SK-N-SH treated with all-trans-retinoic acid at 6 μM for 48 hours (cell line): ENCODE measurements around the gene MRPS6.

Source experiments
- ATAC-seq: fragments of 200-7000 bp; cut with Tn5 transposase; 3 replicates; pipeline ENCODE4 v1.9.1; 2020; ENCODE audit warnings: mild to moderate bottlenecking, moderate library complexity
- ARNTL ChIP-seq: fragments of 450-650 bp; formaldehyde crosslinking; IDR thresholded peaks from 2 replicates; pipeline ENCODE4 v1.5.0; 2020; ENCODE audit warnings: low read depth, mild to moderate bottlenecking, moderate library complexity, borderline replicate concordance
- BACH2 ChIP-seq: fragments of 250-450 bp; sonication (Bioruptor Pico); IDR thresholded peaks from 2 replicates; pipeline ENCODE4 v1.9.0; 2021; ENCODE audit warnings: mild to moderate bottlenecking, borderline replicate concordance
- CSDC2 ChIP-seq: fragments of 250-450 bp; sonication (Bioruptor Pico); IDR thresholded peaks from 2 replicates; pipeline ENCODE4 v1.5.0; 2020; ENCODE audit warnings: mild to moderate bottlenecking, moderate library complexity
- ESRRG ChIP-seq: fragments of 250-450 bp; sonication (Bioruptor Pico); IDR thresholded peaks from 2 replicates; pipeline ENCODE4 v1.6.1; 2021; ENCODE audit warnings: mild to moderate bottlenecking
- GLIS3 ChIP-seq: fragments of 250-450 bp; sonication (Bioruptor Pico); IDR thresholded peaks from 2 replicates; pipeline ENCODE4 v1.5.0; 2020; ENCODE audit warnings: mild to moderate bottlenecking, moderate library complexity
- ISL1 ChIP-seq: fragments of 250-450 bp; sonication (Bioruptor Pico); IDR thresholded peaks from 2 replicates; pipeline ENCODE4 v2.1.2; 2022; ENCODE audit warnings: mild to moderate bottlenecking, moderate library complexity
- OSR1 ChIP-seq: fragments of 250-450 bp; sonication (Bioruptor Pico); IDR thresholded peaks from 2 replicates; pipeline ENCODE4 v1.8.0; 2022; ENCODE audit warnings: moderate library complexity, mild to moderate bottlenecking, inconsistent platforms
- PPARA ChIP-seq: fragments of 250-450 bp; sonication (Bioruptor Pico); IDR thresholded peaks from 2 replicates; pipeline ENCODE4 v1.5.0; 2020; ENCODE audit warnings: mild to moderate bottlenecking, borderline replicate concordance
- RARB ChIP-seq: fragments of 250-450 bp; sonication (Bioruptor Pico); IDR thresholded peaks from 2 replicates; pipeline ENCODE4 v1.8.0; 2021; ENCODE audit warnings: mild to moderate bottlenecking, moderate library complexity
- SNAI2 ChIP-seq: fragments of 250-450 bp; sonication (Bioruptor Pico); IDR thresholded peaks from 2 replicates; pipeline ENCODE4 v1.5.0; 2020; ENCODE audit warnings: mild to moderate bottlenecking, moderate library complexity
- TCF4 ChIP-seq: fragments of 250-450 bp; sonication (Bioruptor Pico); IDR thresholded peaks from 2 replicates; pipeline ENCODE4 v1.8.0; 2021; ENCODE audit warnings: mild to moderate bottlenecking, moderate library complexity, borderline replicate concordance
- TOX ChIP-seq: fragments of 250-450 bp; sonication (Bioruptor Pico); IDR thresholded peaks from 2 replicates; pipeline ENCODE4 v1.8.0; 2021; ENCODE audit warnings: mild to moderate bottlenecking, moderate library complexity, borderline replicate concordance
- ZC3H10 ChIP-seq: fragments of 250-450 bp; sonication (Bioruptor Pico); IDR thresholded peaks from 2 replicates; pipeline ENCODE4 v1.5.1; 2021; ENCODE audit warnings: mild to moderate bottlenecking, moderate library complexity
- ZFP3 ChIP-seq: fragments of 250-450 bp; sonication (Bioruptor Pico); IDR thresholded peaks from 2 replicates; pipeline ENCODE4 v1.5.0; 2020; ENCODE audit warnings: mild to moderate bottlenecking, moderate library complexity
- ZFP30 ChIP-seq: fragments of 450-650 bp; formaldehyde crosslinking; IDR thresholded peaks from 2 replicates; pipeline ENCODE4 v1.5.0; 2022; ENCODE audit warnings: mild to moderate bottlenecking, moderate library complexity
- ZNF565 ChIP-seq: fragments of 450-650 bp; formaldehyde crosslinking; conservative IDR thresholded peaks from 2 replicates; pipeline ENCODE4 v1.5.0; 2020; ENCODE audit warnings: low read depth, mild to moderate bottlenecking, moderate library complexity
- ZNF70 ChIP-seq: fragments of 450-650 bp; formaldehyde crosslinking; IDR thresholded peaks from 2 replicates; pipeline ENCODE4 v1.5.0; 2020; ENCODE audit warnings: mild to moderate bottlenecking, moderate library complexity
- ZNF8 ChIP-seq: fragments of 450-650 bp; formaldehyde crosslinking; IDR thresholded peaks from 2 replicates; pipeline ENCODE4 v1.5.0; 2020; ENCODE audit warnings: mild to moderate bottlenecking, moderate library complexity
- TF ChIP-seq, protein P1 (sequence below): fragments of 250-450 bp; sonication (Bioruptor Pico); IDR thresholded peaks from 2 replicates; pipeline ENCODE4 v1.5.0; 2020; ENCODE audit warnings: mild to moderate bottlenecking, moderate library complexity
- TF ChIP-seq, protein P2 (sequence below): fragments of 250-450 bp; sonication (Bioruptor Pico); IDR thresholded peaks from 2 replicates; pipeline ENCODE4 v1.8.0; 2020; ENCODE audit warnings: mild to moderate bottlenecking, moderate library complexity, borderline replicate concordance
- TF ChIP-seq, protein P3 (sequence below): fragments of 250-450 bp; sonication (Bioruptor Pico); IDR thresholded peaks from 2 replicates; pipeline ENCODE4 v1.8.0; 2021; ENCODE audit warnings: low read depth, mild to moderate bottlenecking, moderate library complexity, borderline replicate concordance
- TF ChIP-seq, protein P4 (sequence below): fragments of 250-450 bp; sonication (Bioruptor Pico); IDR thresholded peaks from 2 replicates; pipeline ENCODE4 v1.5.1; 2021; ENCODE audit warnings: mild to moderate bottlenecking, moderate library complexity

MRPS6 gene

DNA sequence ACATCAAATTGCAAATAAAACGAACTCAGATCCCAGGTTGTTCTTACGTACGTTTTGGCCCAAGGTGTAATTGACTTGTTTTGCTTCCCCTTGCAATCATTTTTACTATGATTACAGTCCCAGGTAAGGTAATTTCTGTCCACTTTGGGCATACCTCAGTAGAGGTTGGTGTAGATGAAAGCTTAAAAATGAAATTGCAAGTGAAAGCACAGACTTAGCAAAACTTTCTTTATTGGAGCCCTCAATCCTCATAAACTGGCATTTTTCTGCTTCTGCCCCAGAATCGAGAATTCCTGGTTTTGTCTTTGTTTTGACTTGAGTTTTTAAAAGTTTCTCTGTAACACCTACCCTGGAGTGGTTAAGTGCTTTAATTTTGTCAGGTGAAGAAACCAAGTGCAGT lies 9.4 kb downstream of the MRPS6 start:
- TF ChIP-seq ARNTL (no peak), ZFP30 (CRISPR knock-in tag) (no peak), ZNF565 (no peak), ZC3H10 (CRISPR knock-in tag) (no peak), ZNF8 (CRISPR knock-in tag) (no peak), PPARA (CRISPR knock-in tag) (no peak), SNAI2 (CRISPR knock-in tag) (no peak), TCF4 (no peak), OSR1 (no peak), ZFP3 (CRISPR knock-in tag) (no peak), GLIS3 (CRISPR knock-in tag) (no peak)
- TF ChIP-seq, protein P1, sequence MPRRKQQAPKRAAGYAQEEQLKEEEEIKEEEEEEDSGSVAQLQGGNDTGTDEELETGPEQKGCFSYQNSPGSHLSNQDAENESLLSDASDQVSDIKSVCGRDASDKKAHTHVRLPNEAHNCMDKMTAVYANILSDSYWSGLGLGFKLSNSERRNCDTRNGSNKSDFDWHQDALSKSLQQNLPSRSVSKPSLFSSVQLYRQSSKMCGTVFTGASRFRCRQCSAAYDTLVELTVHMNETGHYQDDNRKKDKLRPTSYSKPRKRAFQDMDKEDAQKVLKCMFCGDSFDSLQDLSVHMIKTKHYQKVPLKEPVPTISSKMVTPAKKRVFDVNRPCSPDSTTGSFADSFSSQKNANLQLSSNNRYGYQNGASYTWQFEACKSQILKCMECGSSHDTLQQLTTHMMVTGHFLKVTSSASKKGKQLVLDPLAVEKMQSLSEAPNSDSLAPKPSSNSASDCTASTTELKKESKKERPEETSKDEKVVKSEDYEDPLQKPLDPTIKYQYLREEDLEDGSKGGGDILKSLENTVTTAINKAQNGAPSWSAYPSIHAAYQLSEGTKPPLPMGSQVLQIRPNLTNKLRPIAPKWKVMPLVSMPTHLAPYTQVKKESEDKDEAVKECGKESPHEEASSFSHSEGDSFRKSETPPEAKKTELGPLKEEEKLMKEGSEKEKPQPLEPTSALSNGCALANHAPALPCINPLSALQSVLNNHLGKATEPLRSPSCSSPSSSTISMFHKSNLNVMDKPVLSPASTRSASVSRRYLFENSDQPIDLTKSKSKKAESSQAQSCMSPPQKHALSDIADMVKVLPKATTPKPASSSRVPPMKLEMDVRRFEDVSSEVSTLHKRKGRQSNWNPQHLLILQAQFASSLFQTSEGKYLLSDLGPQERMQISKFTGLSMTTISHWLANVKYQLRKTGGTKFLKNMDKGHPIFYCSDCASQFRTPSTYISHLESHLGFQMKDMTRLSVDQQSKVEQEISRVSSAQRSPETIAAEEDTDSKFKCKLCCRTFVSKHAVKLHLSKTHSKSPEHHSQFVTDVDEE (CRISPR knock-in tag) = no peak
- TF ChIP-seq, protein P2, sequence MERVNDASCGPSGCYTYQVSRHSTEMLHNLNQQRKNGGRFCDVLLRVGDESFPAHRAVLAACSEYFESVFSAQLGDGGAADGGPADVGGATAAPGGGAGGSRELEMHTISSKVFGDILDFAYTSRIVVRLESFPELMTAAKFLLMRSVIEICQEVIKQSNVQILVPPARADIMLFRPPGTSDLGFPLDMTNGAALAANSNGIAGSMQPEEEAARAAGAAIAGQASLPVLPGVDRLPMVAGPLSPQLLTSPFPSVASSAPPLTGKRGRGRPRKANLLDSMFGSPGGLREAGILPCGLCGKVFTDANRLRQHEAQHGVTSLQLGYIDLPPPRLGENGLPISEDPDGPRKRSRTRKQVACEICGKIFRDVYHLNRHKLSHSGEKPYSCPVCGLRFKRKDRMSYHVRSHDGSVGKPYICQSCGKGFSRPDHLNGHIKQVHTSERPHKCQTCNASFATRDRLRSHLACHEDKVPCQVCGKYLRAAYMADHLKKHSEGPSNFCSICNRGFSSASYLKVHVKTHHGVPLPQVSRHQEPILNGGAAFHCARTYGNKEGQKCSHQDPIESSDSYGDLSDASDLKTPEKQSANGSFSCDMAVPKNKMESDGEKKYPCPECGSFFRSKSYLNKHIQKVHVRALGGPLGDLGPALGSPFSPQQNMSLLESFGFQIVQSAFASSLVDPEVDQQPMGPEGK (CRISPR knock-in tag) = no peak
- TF ChIP-seq, protein P3, sequence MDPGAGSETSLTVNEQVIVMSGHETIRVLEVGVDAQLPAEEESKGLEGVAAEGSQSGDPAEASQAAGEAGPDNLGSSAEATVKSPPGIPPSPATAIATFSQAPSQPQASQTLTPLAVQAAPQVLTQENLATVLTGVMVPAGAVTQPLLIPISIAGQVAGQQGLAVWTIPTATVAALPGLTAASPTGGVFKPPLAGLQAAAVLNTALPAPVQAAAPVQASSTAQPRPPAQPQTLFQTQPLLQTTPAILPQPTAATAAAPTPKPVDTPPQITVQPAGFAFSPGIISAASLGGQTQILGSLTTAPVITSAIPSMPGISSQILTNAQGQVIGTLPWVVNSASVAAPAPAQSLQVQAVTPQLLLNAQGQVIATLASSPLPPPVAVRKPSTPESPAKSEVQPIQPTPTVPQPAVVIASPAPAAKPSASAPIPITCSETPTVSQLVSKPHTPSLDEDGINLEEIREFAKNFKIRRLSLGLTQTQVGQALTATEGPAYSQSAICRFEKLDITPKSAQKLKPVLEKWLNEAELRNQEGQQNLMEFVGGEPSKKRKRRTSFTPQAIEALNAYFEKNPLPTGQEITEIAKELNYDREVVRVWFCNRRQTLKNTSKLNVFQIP (CRISPR knock-in tag) = no peak
- no peak for ATAC-seq

DNA sequence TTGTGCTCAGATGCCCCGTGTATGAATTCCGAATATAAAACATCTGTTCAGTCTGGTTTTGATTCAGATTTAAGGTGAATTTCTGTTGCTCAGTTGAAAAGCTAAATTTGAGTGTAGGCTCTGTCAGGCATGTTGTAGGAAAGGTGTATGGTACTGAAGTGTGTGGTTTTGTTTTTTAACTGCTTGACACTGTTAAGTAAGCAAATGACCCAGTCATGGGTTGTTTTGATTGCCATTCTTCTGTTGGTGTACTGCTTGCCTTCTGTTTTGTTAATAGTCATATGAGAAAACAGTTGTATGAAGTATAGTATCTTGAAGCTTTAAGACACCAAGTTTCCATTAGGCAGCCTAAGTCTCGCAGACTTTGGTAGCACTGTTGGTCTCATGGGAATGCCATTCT lies 10.0 kb downstream of the MRPS6 start:
- TF ChIP-seq TOX (CRISPR knock-in tag) = no peak
- TF ChIP-seq, protein P2 (CRISPR knock-in tag) = no peak
- no peak for TF ChIP-seq GLIS3 (CRISPR knock-in tag)
- no peak for TF ChIP-seq ZNF70 (CRISPR knock-in tag)
- no peak for TF ChIP-seq PPARA (CRISPR knock-in tag)
- TF ChIP-seq BACH2 = no peak
- TF ChIP-seq, protein P4, sequence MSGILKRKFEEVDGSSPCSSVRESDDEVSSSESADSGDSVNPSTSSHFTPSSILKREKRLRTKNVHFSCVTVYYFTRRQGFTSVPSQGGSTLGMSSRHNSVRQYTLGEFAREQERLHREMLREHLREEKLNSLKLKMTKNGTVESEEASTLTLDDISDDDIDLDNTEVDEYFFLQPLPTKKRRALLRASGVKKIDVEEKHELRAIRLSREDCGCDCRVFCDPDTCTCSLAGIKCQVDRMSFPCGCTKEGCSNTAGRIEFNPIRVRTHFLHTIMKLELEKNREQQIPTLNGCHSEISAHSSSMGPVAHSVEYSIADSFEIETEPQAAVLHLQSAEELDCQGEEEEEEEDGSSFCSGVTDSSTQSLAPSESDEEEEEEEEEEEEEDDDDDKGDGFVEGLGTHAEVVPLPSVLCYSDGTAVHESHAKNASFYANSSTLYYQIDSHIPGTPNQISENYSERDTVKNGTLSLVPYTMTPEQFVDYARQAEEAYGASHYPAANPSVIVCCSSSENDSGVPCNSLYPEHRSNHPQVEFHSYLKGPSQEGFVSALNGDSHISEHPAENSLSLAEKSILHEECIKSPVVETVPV (CRISPR knock-in tag) = no peak
- TF ChIP-seq ESRRG (CRISPR knock-in tag) = no peak
- no peak for TF ChIP-seq SNAI2 (CRISPR knock-in tag)
- TF ChIP-seq CSDC2 (CRISPR knock-in tag) = no peak
- TF ChIP-seq, protein P3 (CRISPR knock-in tag) = no peak
- TF ChIP-seq, protein P1 (CRISPR knock-in tag) = no peak
- no peak for TF ChIP-seq RARB (CRISPR knock-in tag)
- no peak for TF ChIP-seq ZFP3 (CRISPR knock-in tag)
- no peak for TF ChIP-seq TCF4
- no peak for TF ChIP-seq ISL1
- no peak for TF ChIP-seq OSR1
- no peak for TF ChIP-seq ZNF8 (CRISPR knock-in tag)
- TF ChIP-seq ZNF565 = no peak
- TF ChIP-seq, all 23 proteins: peak for 0
- no peak for ATAC-seq
